ENCODE results near the gene CHRM3. TPM values are rescaled to one million over a fixed set of nuclear protein-coding genes. Genes with fewer than 3 reads are reported as not detected.

Gene CHRM3
- total RNA-seq, 1 experiment from 2014 or later, result not detected

DNA sequence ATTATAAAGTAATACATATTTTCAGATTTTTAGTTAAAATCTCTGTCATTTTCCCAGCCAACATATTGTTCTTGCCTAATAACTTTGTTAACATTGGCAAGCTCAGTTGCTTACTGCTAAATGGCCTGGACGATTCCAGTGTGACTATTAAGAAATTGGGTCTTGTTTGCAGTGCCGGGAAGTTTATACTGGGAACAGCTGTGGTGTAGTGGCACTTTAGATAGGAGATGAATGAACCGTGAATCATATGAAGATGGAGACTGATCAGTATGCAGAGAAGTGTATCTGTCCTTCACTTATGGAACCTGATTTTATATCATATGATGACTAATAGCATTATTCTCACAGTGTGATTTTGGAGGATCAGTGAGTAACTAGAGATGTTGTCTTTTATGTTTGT is 3.3 kb downstream of the CHRM3 start:
- in situ Hi-C loops (cut with HindIII; ENCODE audit: low sequenced_read_pairs), result no loop called here
- DNase-seq (ENCODE audit: low spot score), result no peak

GRCh38 chr1:239392271-239392670 is 5.9 kb downstream of the CHRM3 start:
- in situ Hi-C loops (cut with HindIII; ENCODE audit: low sequenced_read_pairs), result no loop called here
- no peak for DNase-seq (ENCODE audit: low spot score)

- in situ Hi-C loops (cut with HindIII; ENCODE audit: low sequenced_read_pairs), result no loop called here
- DNase-seq (ENCODE audit: low spot score), result no peak
Measured at GRCh38 chr1:239394107-239394506, 7.7 kb downstream of the CHRM3 start.

DNA sequence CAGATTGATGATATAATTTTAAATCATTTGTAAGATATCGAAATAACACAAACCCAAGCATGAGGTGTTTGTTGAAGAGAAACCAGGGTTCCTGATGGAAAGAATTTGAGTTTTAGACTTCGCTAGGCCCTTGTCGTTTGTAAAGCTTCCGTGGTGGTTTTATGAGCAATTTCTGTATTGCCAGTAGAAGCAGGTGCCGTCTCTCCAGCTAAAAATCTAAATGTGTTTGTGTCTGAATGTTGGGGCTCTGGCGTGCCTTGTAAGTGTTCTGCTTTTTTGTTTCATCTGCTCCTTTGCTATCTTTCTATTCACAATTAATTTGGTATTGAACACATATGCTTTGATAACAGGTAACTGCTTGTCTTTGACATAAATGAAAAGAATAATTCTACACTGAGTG is 27.5 kb downstream of the CHRM3 start:
- DNase-seq (ENCODE audit: low spot score), result no peak
- in situ Hi-C loops (cut with HindIII; ENCODE audit: low sequenced_read_pairs), result no loop called here

GRCh38 chr1:239417221-239417620 is 30.9 kb downstream of the CHRM3 start:
- DNase-seq (ENCODE audit: low spot score), result no peak
- in situ Hi-C loops (cut with HindIII; ENCODE audit: low sequenced_read_pairs), result no loop called here

DNA sequence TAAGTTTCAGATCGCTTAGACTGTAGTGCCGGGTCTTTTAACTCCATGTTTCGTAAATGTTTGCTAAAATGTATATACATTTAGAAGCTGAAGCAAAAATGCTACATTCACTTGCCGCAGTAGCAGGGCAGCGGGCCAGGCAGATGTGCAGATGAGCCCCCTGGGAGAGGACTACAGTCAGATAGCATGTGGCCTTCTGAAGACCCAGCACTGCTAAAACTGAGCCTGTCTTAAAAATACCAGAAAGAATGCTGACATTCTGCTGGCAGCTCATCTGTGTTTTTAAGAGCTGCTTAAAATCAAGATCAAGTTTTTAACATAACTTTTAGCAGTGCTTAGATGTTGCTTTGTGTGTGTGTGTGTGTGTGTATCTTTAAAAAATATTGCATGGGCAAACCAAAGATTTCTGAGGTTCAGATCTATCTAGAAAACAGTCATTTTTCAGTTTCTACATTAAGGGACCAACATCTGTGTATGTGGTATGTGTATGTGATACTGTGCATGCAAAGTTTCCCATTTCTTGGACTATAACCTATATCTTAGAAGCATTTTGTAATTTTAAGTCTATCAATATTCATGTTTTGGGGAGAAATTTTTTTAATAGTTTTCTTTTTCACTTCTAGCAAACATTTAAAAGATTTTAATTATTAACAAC is 31.7 kb downstream of the CHRM3 start:
- no peak for DNase-seq (ENCODE audit: low spot score)
- in situ Hi-C loops (cut with HindIII; ENCODE audit: low sequenced_read_pairs), result no loop called here

GRCh38 chr1:239418681-239419080 is 32.3 kb downstream of the CHRM3 start:
- in situ Hi-C loops (cut with HindIII; ENCODE audit: low sequenced_read_pairs), result no loop called here
- DNase-seq (ENCODE audit: low spot score), result peak; percentile 37

- in situ Hi-C loops (cut with HindIII; ENCODE audit: low sequenced_read_pairs), result no loop called here
- no peak for DNase-seq (ENCODE audit: low spot score)
Measured at GRCh38 chr1:239421811-239422210, 35.4 kb downstream of the CHRM3 start.

DNA sequence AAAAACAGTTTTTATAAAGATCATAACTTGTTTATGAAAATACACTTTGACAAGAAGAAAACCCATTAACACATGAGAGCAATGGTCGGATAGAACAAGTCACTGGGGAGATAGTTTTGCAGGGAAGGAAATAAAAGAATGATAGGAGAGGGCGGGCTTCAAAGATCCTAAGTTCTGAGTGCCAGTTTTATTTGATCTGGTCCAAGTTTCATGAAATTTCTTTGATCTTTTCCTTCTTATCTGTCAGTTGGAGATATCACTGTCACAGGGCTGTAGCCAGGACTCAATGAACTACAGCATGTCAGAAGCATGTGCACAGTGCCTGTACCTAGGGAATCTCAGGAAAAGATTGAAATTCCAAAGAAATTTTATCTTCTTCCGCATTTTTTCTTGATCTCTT is 36.5 kb downstream of the CHRM3 start:
- in situ Hi-C loops (cut with HindIII; ENCODE audit: low sequenced_read_pairs), result no loop called here
- no peak for DNase-seq (ENCODE audit: low spot score)

GRCh38 chr1:239426821-239427475 is 40.6 kb downstream of the CHRM3 start:
- DNase-seq (ENCODE audit: low spot score), result no peak

DNA sequence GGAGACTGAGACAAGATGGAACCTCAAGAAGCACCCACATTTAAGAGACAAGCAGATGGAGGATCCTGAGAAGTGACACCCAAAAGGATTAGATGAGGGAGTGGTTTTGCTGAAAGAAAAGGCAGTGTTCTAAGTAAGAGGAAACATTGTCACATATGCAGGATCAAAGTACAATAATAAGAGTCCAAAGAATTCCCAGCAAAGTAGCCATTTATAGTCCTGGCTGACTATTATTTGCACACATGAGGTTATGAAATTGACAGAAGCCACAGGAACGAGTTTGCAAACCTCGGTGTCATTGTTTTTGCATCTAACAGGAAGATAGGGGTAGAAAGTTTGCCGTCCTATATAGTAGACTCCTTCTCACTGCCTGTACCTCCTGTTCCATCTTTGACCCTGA is 41.3 kb downstream of the CHRM3 start:
- no peak for DNase-seq (ENCODE audit: low spot score)
- in situ Hi-C loops (cut with HindIII; ENCODE audit: low sequenced_read_pairs), result no loop called here

More at GRCh38 chr1:239426821-239427475, 40.6 kb downstream of the CHRM3 start:
- in situ Hi-C loops (cut with HindIII; ENCODE audit: low sequenced_read_pairs), result no loop called here

- no peak for DNase-seq (ENCODE audit: low spot score)
- in situ Hi-C loops (cut with HindIII; ENCODE audit: low sequenced_read_pairs), result no loop called here
Measured at GRCh38 chr1:239428120-239428710, 41.8 kb downstream of the CHRM3 start.

- in situ Hi-C loops (cut with HindIII; ENCODE audit: low sequenced_read_pairs), result no loop called here
- DNase-seq (ENCODE audit: low spot score), result no peak
Measured at GRCh38 chr1:239429163-239429562, 42.8 kb downstream of the CHRM3 start.

GRCh38 chr1:239432255-239432654 is 45.9 kb downstream of the CHRM3 start:
- in situ Hi-C loops (cut with HindIII; ENCODE audit: low sequenced_read_pairs), result no loop called here
- DNase-seq (ENCODE audit: low spot score), result no peak

DNA sequence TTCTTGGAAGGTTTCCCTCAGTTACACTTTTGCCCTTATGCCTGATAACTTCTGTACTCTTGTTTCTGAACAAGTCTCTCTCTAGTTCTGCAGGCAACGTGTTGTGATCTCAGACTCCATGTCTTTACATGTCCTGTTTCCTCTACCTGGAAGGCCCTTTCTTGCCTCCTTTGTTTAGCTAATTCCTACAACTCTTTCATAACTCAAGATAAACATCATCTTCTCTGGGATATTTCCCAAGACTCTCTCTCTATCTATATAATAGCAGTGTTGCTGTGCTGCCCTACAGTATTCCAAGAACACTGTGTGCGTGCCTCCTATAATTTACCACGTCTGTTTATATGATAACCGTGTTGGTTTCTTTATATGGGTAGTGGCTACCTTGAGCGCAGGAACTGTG is 47.8 kb downstream of the CHRM3 start:
- in situ Hi-C loops (cut with HindIII; ENCODE audit: low sequenced_read_pairs), result no loop called here
- DNase-seq (ENCODE audit: low spot score), result no peak

All from G401 (cell line).